Endothelial cell of umbilical vein (primary cell): ENCODE data around the gene UBQLN2.
"Not testable (repeated sequence)": the region's sequence is repeated elsewhere in the genome, so short reads cannot be mapped to it uniquely, and the experiment has no call there.

ENCODE experiments used
- EZH2 ChIP-seq: IDR thresholded peaks from 2 replicates; pipeline ENCODE4 v1.6.1; 2012; ENCODE audit warnings: borderline replicate concordance, low read depth, mild to moderate bottlenecking, moderate library complexity, low read length, inconsistent platforms; ENCODE audit not compliant: severe bottlenecking
- JUN ChIP-seq: IDR thresholded peaks from 2 replicates; pipeline ENCODE4 v1.6.1; 2011; ENCODE audit warnings: borderline replicate concordance, low read depth; ENCODE audit not compliant: insufficient read length, insufficient read depth
- MYC ChIP-seq: IDR thresholded peaks from one replicate; pipeline ENCODE4 v1.6.1; 2011; ENCODE audit warnings: mild to moderate bottlenecking, low read depth, low read length
- POLR2A ChIP-seq: IDR thresholded peaks from 2 replicates; pipeline ENCODE4 v1.6.1; 2012; ENCODE audit warnings: low read depth, mild to moderate bottlenecking, control low read depth, low read length
- POLR2AphosphoS5 ChIP-seq: IDR thresholded peaks from 2 replicates; pipeline ENCODE4 v1.6.1; 2012; ENCODE audit warnings: low read depth, mild to moderate bottlenecking, control low read depth, low read length, moderate library complexity; ENCODE audit not compliant: insufficient read depth
- TF ChIP-seq, protein P1 (sequence below), 2 donors: IDR thresholded peaks; 1 replicate in 1 of 2; 2 replicates in 1 of 2; pipeline ENCODE4 v1.5.1; 2011; ENCODE audit warnings: low read length in 2 of 2, mild to moderate bottlenecking in 2 of 2, moderate library complexity in 2 of 2, control low read depth in 1 of 2, inconsistent platforms in 1 of 2, low read depth in 1 of 2; ENCODE audit not compliant: insufficient read depth in 1 of 2; ENCODE audit errors: extremely low read depth in 1 of 2
- TF ChIP-seq, protein P2 (sequence below): IDR thresholded peaks from 2 replicates; pipeline ENCODE4 v1.6.1; 2011; ENCODE audit not compliant: insufficient read depth, insufficient read length

DNA sequence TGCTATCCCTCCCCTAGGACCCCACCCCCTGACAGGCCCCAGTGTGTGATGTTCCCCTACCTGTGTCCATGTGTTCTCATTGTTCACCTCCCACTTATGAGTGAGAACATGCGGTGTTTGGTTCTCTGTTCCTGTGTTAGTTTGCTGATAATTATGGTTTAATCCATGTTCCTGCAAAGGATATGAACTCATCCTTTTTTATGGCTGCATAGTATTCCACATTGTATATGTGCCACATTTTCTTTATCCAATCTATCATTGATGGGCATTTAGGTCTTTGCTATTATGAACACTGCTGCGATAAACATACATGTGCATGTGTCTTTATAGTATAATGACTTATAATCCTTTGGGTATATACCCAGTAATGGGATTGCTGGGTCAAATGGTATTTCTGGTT is 28.4 kb downstream of the UBQLN2 start:
- TF ChIP-seq, protein P1, sequence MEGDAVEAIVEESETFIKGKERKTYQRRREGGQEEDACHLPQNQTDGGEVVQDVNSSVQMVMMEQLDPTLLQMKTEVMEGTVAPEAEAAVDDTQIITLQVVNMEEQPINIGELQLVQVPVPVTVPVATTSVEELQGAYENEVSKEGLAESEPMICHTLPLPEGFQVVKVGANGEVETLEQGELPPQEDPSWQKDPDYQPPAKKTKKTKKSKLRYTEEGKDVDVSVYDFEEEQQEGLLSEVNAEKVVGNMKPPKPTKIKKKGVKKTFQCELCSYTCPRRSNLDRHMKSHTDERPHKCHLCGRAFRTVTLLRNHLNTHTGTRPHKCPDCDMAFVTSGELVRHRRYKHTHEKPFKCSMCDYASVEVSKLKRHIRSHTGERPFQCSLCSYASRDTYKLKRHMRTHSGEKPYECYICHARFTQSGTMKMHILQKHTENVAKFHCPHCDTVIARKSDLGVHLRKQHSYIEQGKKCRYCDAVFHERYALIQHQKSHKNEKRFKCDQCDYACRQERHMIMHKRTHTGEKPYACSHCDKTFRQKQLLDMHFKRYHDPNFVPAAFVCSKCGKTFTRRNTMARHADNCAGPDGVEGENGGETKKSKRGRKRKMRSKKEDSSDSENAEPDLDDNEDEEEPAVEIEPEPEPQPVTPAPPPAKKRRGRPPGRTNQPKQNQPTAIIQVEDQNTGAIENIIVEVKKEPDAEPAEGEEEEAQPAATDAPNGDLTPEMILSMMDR (IDR thresholded peaks at IDR 0.05; ENCODE audit: extremely low read depth in 1 of 2, insufficient read depth in 1 of 2, low read depth in 1 of 2, low read length in 2 of 2): not testable (repeated sequence)
- TF ChIP-seq, protein P2, sequence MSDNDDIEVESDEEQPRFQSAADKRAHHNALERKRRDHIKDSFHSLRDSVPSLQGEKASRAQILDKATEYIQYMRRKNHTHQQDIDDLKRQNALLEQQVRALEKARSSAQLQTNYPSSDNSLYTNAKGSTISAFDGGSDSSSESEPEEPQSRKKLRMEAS: not testable (repeated sequence)
- TF ChIP-seq POLR2AphosphoS5, POLR2A, EZH2, MYC, JUN: not testable (repeated sequence)
